Measurements from ENCODE around the gene KDM4B. TPM values are rescaled to one million over a fixed set of nuclear protein-coding genes. Genes with fewer than 3 reads are reported as not detected.
A peak's percentile ranks its signal among the peaks of the same experiment; 100 is the strongest.

The KDM4B gene
- total RNA-seq, 1 experiment from 2014 or later: 35.9 TPM

GRCh38 chr19:5030822-5031221 lies 61.9 kb downstream of the KDM4B start:
- Histone ChIP-seq H3K79me2 (ENCODE audit: insufficient read depth, low read length) (peaks cover 14% of the 10 kb centered on the region; the same call in 1 of the 2 replicates), H3K9me2 (ENCODE audit: insufficient read depth) (no peaks in the 10 kb centered on the region), H3K4me3 (replicated peaks in 1 of 2; ENCODE audit: low read depth in 1 of 2, low read length in 2 of 2) (no peak overlapping the region), H3K9ac (ENCODE audit: low read length) (no peak overlapping the region), H3K4me2 (ENCODE audit: low read length) (no peak overlapping the region), H3K27me3 (ENCODE audit: insufficient read depth, low read length) (no peaks in the 10 kb centered on the region), H3K9me3 (ENCODE audit: control insufficient read depth in 1 of 2, insufficient read depth in 1 of 2, low read depth in 1 of 2, low read length in 2 of 2) (no peaks in the 10 kb centered on the region), H2AFZ (ENCODE audit: low read depth, low read length, poor library complexity, severe bottlenecking) (no peak overlapping the region), H3K27ac (ENCODE audit: low read depth, low read length) (peak overlapping the region; percentile 8; the same call in 1 of the 2 replicates), H3K4me1 (ENCODE audit: control insufficient read depth in 1 of 2, insufficient read depth in 2 of 2, low read length in 2 of 2) (peaks cover 3 to 29% of the 10 kb centered on the region in 2 experiments), H3K36me3 (ENCODE audit: control insufficient read depth in 1 of 2, insufficient read depth in 2 of 2, low read length in 2 of 2) (no peaks in the 10 kb centered on the region; a peak in 1 of 4 replicates), H4K20me1 (ENCODE audit: insufficient read depth) (no peaks in the 10 kb centered on the region)
- CTCF ChIA-PET: interaction anchor here (0.8 to 3.9 kb wide), 13 partner anchors 16 to 240 kb away, joined by 3 to 117 read pairs (median 4); partner anchors contain the start of genes FEM1A and PLIN3
- ATAC-seq (no peak), DNase-seq (ENCODE audit: low read depth, low spot score) (no peak)
- RAD21 ChIA-PET (ENCODE audit: low non-redundant PET in 1 of 2, low total read pairs in 2 of 2, uncharacterized antibody in 2 of 2, unreplicated experiment in 2 of 2): interaction anchor here (0.8 to 2.4 kb wide), 7 partner anchors 28 to 221 kb away, joined by 3 to 40 read pairs (median 4); partner anchors contain the start of gene PLIN3 (in 1 of the 2)
- intact Hi-C loops (cut with micrococcal nuclease): loop anchor here (1.0 to 10.0 kb wide), 4 partner anchors 116 to 299 kb away; no protein-coding TSS in a partner anchor
- POLR2A ChIA-PET: interaction anchor here (1.6 kb wide), 1 partner anchor 226 kb away, joined by 3 read pairs; no protein-coding TSS in a partner anchor
- no peak for TF ChIP-seq EZH2phosphoT487 (IDR thresholded peaks at IDR 0.05; ENCODE audit: borderline replicate concordance)
- no TSS peak for BruUV-seq (replicated peaks)

- BruUV-seq (replicated peaks): no TSS peak
- Histone ChIP-seq H4K20me1 (ENCODE audit: insufficient read depth) (no peaks in the 10 kb centered on the region), H3K4me3 (replicated peaks in 1 of 2; ENCODE audit: low read depth in 1 of 2, low read length in 2 of 2) (no peak overlapping the region), H3K9me2 (ENCODE audit: insufficient read depth) (no peaks in the 10 kb centered on the region), H3K36me3 (ENCODE audit: control insufficient read depth in 1 of 2, insufficient read depth in 2 of 2, low read length in 2 of 2) (no peaks in the 10 kb centered on the region; a peak in 1 of 4 replicates), H3K27ac (ENCODE audit: low read depth, low read length) (peak overlapping the region; percentile 8; the same call in 1 of the 2 replicates), H3K9me3 (ENCODE audit: control insufficient read depth in 1 of 2, insufficient read depth in 1 of 2, low read depth in 1 of 2, low read length in 2 of 2) (no peaks in the 10 kb centered on the region), H3K9ac (ENCODE audit: low read length) (no peak overlapping the region), H3K4me1 (ENCODE audit: control insufficient read depth in 1 of 2, insufficient read depth in 2 of 2, low read length in 2 of 2) (peaks cover 0 to 23% of the 10 kb centered on the region in 2 experiments; a peak in 3 of 4 replicates), H2AFZ (ENCODE audit: low read depth, low read length, poor library complexity, severe bottlenecking) (no peak overlapping the region), H3K79me2 (ENCODE audit: insufficient read depth, low read length) (peaks cover 14% of the 10 kb centered on the region; the same call in 1 of the 2 replicates), H3K4me2 (ENCODE audit: low read length) (no peak overlapping the region), H3K27me3 (ENCODE audit: insufficient read depth, low read length) (no peaks in the 10 kb centered on the region)
- intact Hi-C loops (cut with micrococcal nuclease): loop anchor here (1.0 to 10.0 kb wide), 4 partner anchors 117 to 299 kb away; no protein-coding TSS in a partner anchor
- ChIA-PET POLR2A (interaction anchor here (1.6 kb wide), 1 partner anchor 226 kb away, joined by 3 read pairs; no protein-coding TSS in a partner anchor), CTCF (interaction anchor here (0.6 to 3.9 kb wide), 19 partner anchors 9 to 240 kb away, joined by 3 to 117 read pairs (median 4); partner anchors contain the start of genes FEM1A, KDM4B and PLIN3), RAD21 (ENCODE audit: low non-redundant PET in 1 of 2, low total read pairs in 2 of 2, uncharacterized antibody in 2 of 2, unreplicated experiment in 2 of 2) (interaction anchor here (0.8 to 2.4 kb wide), 9 partner anchors 29 to 222 kb away, joined by 3 to 40 read pairs (median 4); partner anchors contain the start of gene PLIN3 (in 1 of the 2))
- ATAC-seq (peak; percentile 95), DNase-seq (ENCODE audit: low read depth, low spot score) (no peak)
- TF ChIP-seq CTCF (IDR thresholded peaks at IDR 0.05 in 2 of 3, conservative IDR thresholded peaks at IDR 0.05 in 1 of 3; ENCODE audit: borderline replicate concordance in 1 of 3, insufficient read depth in 1 of 3, low read depth in 2 of 3, low read length in 2 of 3) (peak; percentile 87 to 95 (median 91)), TCF7L2 (IDR thresholded peaks at IDR 0.05; ENCODE audit: borderline replicate concordance, extremely low read depth, insufficient read depth, insufficient read length) (no peak), RAD21 (IDR thresholded peaks at IDR 0.05; ENCODE audit: low read depth) (peak; percentile 96)
- TF ChIP-seq, protein P1, sequence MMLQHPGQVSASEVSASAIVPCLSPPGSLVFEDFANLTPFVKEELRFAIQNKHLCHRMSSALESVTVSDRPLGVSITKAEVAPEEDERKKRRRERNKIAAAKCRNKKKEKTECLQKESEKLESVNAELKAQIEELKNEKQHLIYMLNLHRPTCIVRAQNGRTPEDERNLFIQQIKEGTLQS (IDR thresholded peaks at IDR 0.05): no peak
Observed at GRCh38 chr19:5031231-5032100, 62.6 kb downstream of the KDM4B start.

Data from HCT116 (cell line).